Measurements from ENCODE around the gene GTF2F2.

GRCh38 chr13:45162194-45162593 is 41.9 kb downstream of the GTF2F2 start:
- TF ChIP-seq EP300 (IDR thresholded peaks at IDR 0.05), result no peak
- TF ChIP-seq CTCF (IDR thresholded peaks at IDR 0.05), result no peak
